ELR (cell line): Measurements from ENCODE around the gene MYO3B.
"Not testable (repeated sequence)": the region's sequence is repeated elsewhere in the genome, so short reads cannot be mapped to it uniquely, and the experiment has no call there.

Experiments used
- DNase-seq: peaks from one replicate; pipeline ENCODE4 v3.0.0-alpha.2; 2015; ENCODE audit warnings: low read depth

The MYO3B gene

GRCh38 chr2:170341684-170342623, 164.0 kb downstream of the MYO3B start:
- no peak for DNase-seq

GRCh38 chr2:170344663-170345346, 166.9 kb downstream of the MYO3B start:
- no peak for DNase-seq

GRCh38 chr2:170345607-170346006, 167.7 kb downstream of the MYO3B start:
- no peak for DNase-seq

GRCh38 chr2:170349269-170349668, 171.3 kb downstream of the MYO3B start:
- not testable (repeated sequence) for DNase-seq

- DNase-seq, result no peak
These were observed 173.2 kb downstream of the MYO3B start for GRCh38 chr2:170350929-170351826.

GRCh38 chr2:170353723-170354122, 175.8 kb downstream of the MYO3B start:
- no peak for DNase-seq

GRCh38 chr2:170354388-170354787, 176.4 kb downstream of the MYO3B start:
- DNase-seq, result no peak

GRCh38 chr2:170354855-170355780, 177.2 kb downstream of the MYO3B start:
- DNase-seq, result no peak

- DNase-seq, result no peak
These were observed 181.5 kb downstream of the MYO3B start for GRCh38 chr2:170359466-170359865.

GRCh38 chr2:170360546-170361089, 182.7 kb downstream of the MYO3B start:
- DNase-seq, result no peak

- DNase-seq, result peak; percentile 58
These were observed 183.4 kb downstream of the MYO3B start for GRCh38 chr2:170361090-170361936.

- DNase-seq, result no peak
These were observed 184.4 kb downstream of the MYO3B start for GRCh38 chr2:170362313-170362870.

- DNase-seq, result peak; percentile 5
These were observed 185.1 kb downstream of the MYO3B start for GRCh38 chr2:170362871-170363631.

- DNase-seq, result no peak
These were observed 187.1 kb downstream of the MYO3B start for GRCh38 chr2:170365003-170365402.

GRCh38 chr2:170365686-170366085, 187.7 kb downstream of the MYO3B start:
- no peak for DNase-seq

- DNase-seq, result no peak
These were observed 190.4 kb downstream of the MYO3B start for GRCh38 chr2:170368370-170368769.

GRCh38 chr2:170369228-170369627, 191.3 kb downstream of the MYO3B start:
- DNase-seq, result no peak

- DNase-seq, result peak; percentile 42
These were observed 191.9 kb downstream of the MYO3B start for GRCh38 chr2:170369894-170370293.
